Neural crest cell (in vitro differentiated cells): ENCODE data around the gene HPS4. TPM values are rescaled to one million over a fixed set of nuclear protein-coding genes. Genes with fewer than 3 reads are reported as not detected.
"Not testable (repeated sequence)": the region's sequence is repeated elsewhere in the genome, so short reads cannot be mapped to it uniquely, and the experiment has no call there.

Experiments
- DNase-seq: peaks from one replicate; pipeline ENCODE4 v3.0.0; 2021; ENCODE audit warnings: low read depth, mixed read lengths, low spot score
- H3K27ac Mint-ChIP-seq: one replicate; pipeline ENCODE4 v1.8.0; 2021; ENCODE audit warnings: mild to moderate bottlenecking, mixed read lengths; ENCODE audit not compliant: unreplicated experiment
- H3K27me3 Mint-ChIP-seq: 2 replicates; pipeline ENCODE4 v1.8.0; 2021; ENCODE audit warnings: low read depth, mild to moderate bottlenecking, mixed read lengths
- H3K36me3 Mint-ChIP-seq: 2 replicates; pipeline ENCODE4 v1.8.0; 2021; ENCODE audit warnings: low read depth, mild to moderate bottlenecking, mixed read lengths
- H3K4me1 Mint-ChIP-seq: 2 replicates; pipeline ENCODE4 v1.8.0; 2021; ENCODE audit warnings: mixed read lengths
- H3K4me3 Mint-ChIP-seq: one replicate; pipeline ENCODE4 v1.8.0; 2021; ENCODE audit warnings: mild to moderate bottlenecking, mixed read lengths
- H3K9me3 Mint-ChIP-seq: 2 replicates; pipeline ENCODE4 v1.8.0; 2021; ENCODE audit warnings: mixed read lengths
- CTCF ChIP-seq: fragments of 200-600 bp; sonication (generic); conservative IDR thresholded peaks from 2 replicates; pipeline ENCODE4 v1.5.0; 2021; ENCODE audit warnings: antibody characterized with exemption, mild to moderate bottlenecking
- long read RNA-seq: library from polyadenylated mRNA; unstranded; transcript quantifications from one replicate; pipeline ENCODE4 v2.0.0, GENCODE V29; 2020
- total RNA-seq: library from RNA; stranded (reverse); gene quantifications from 2 replicates; pipeline ENCODE4 v1.2.1, GENCODE V29; 2021

HPS4 gene
- total RNA-seq, result 48.5 and 50.9 TPM in 2 replicates
- long read RNA-seq, full-length matches to known transcripts, result 25 of 88 reads
- long read RNA-seq, partial matches to known transcripts, result 24 of 88 reads
- long read RNA-seq, other reads (novel, unspliced or antisense), result 39 of 88 reads

- Mint-ChIP-seq H3K27ac (peak within 1 kb of the TSS; percentile 98), H3K9me3 (no peaks in the 10 kb centered on the region), H3K27me3 (no peaks in the 10 kb centered on the region), H3K4me1 (peaks cover 58% of the 10 kb centered on the region), H3K36me3 (peaks cover 2% of the 10 kb centered on the region), H3K4me3 (peak within 1 kb of the TSS; percentile 99)
- no peak for TF ChIP-seq CTCF
- DNase-seq, result peak; percentile 81
Measured at GRCh38 chr22:26483439-26484359, at the start of gene HPS4, which contains the start of gene SRRD. HPS4 (minus strand) TSS chr22:26483783; CDS start chr22:26481762, 2,021 bp downstream. SRRD (plus strand) TSS chr22:26483877; CDS start chr22:26483891, 14 bp downstream.

GRCh38 chr22:26529345-26529744 lies 45.8 kb upstream of the HPS4 start:
- Mint-ChIP-seq H3K27me3 (no peaks in the 10 kb centered on the region), H3K4me1 (no peaks in the 10 kb centered on the region), H3K4me3 (no peak overlapping the region), H3K27ac (peak overlapping the region; percentile 19), H3K9me3 (no peaks in the 10 kb centered on the region), H3K36me3 (no peaks in the 10 kb centered on the region)
- TF ChIP-seq CTCF, result no peak
- DNase-seq, result no peak

GRCh38 chr22:26528518-26528917 lies 44.9 kb upstream of the HPS4 start:
- not testable (repeated sequence) for H3K4me1 Mint-ChIP-seq, H3K27ac Mint-ChIP-seq, H3K27me3 Mint-ChIP-seq, H3K4me3 Mint-ChIP-seq, H3K9me3 Mint-ChIP-seq, H3K36me3 Mint-ChIP-seq, DNase-seq

- no peaks in the 10 kb centered on the region for H3K36me3 Mint-ChIP-seq
- no peak overlapping the region for H3K4me3 Mint-ChIP-seq
Measured at GRCh38 chr22:26527574-26528465, 44.2 kb upstream of the HPS4 start.

GRCh38 chr22:26527167-26527566 lies 43.6 kb upstream of the HPS4 start:
- H3K9me3 Mint-ChIP-seq, result no peaks in the 10 kb centered on the region
- H3K36me3 Mint-ChIP-seq, result no peaks in the 10 kb centered on the region
- no peak overlapping the region for H3K4me3 Mint-ChIP-seq
- no peak for DNase-seq
- no peak overlapping the region for H3K27ac Mint-ChIP-seq
- no peaks in the 10 kb centered on the region for H3K27me3 Mint-ChIP-seq
- no peaks in the 10 kb centered on the region for H3K4me1 Mint-ChIP-seq
- no peak for TF ChIP-seq CTCF

More at GRCh38 chr22:26527574-26528465, 44.2 kb upstream of the HPS4 start:
- Mint-ChIP-seq H3K9me3 (no peaks in the 10 kb centered on the region), H3K27ac (no peak overlapping the region), H3K27me3 (no peaks in the 10 kb centered on the region), H3K4me1 (no peaks in the 10 kb centered on the region)
- no peak for TF ChIP-seq CTCF
- no peak for DNase-seq
